ENCODE results near the gene SLC38A5.
A peak's percentile ranks its signal among the peaks of the same experiment; 100 is the strongest.

SLC38A5 gene

GRCh38 chrX:48475296-48475695, 5.2 kb upstream of the SLC38A5 start:
- Histone ChIP-seq H3K4me1 (ENCODE audit: control extremely low read depth in 1 of 4, control insufficient read depth in 4 of 4, insufficient read depth in 4 of 4, low read length in 3 of 4) (peaks cover 0 to 21% (median 13%) of the 10 kb centered on the region in 4 experiments), H3K36me3 (ENCODE audit: control insufficient read depth in 4 of 4, insufficient read depth in 4 of 4, low read length in 3 of 4) (peaks cover 0 to 7% (median 5%) of the 10 kb centered on the region in 4 experiments), H3K27me3 (replicated peaks in 2 of 5; ENCODE audit: control insufficient read depth in 4 of 5, insufficient read depth in 5 of 5, low read length in 4 of 5) (no peaks in the 10 kb centered on the region), H3K9me3 (ENCODE audit: control extremely low read depth in 1 of 5, control insufficient read depth in 4 of 5, insufficient read depth in 2 of 5, low read depth in 1 of 5, low read length in 4 of 5) (no peaks in the 10 kb centered on the region), H3K4me3 (ENCODE audit: control insufficient read depth in 1 of 7, extremely low read depth in 1 of 7, insufficient read depth in 4 of 7, low read depth in 2 of 7, low read length in 6 of 7) (peak overlapping the region in 6 of 7 experiments; percentile 56 to 81 (median 77)), H3K27ac (ENCODE audit: insufficient read depth in 1 of 2, low read depth in 1 of 2, low read length in 2 of 2, poor library complexity in 1 of 2, severe bottlenecking in 2 of 2) (peak overlapping the region in 1 of 2 experiments; percentile 81)
- whole genome bisulfite sequencing (ENCODE audit: insufficient coverage), result no CpG with 5 or more reads among the region's 5 CpGs
- DNase-seq, result peak in 2 of 3 donors; percentile 28 to 34
- ChIA-PET CTCF (interaction anchor here (1.2 to 1.7 kb wide), 4 partner anchors 9 to 99 kb away, joined by 3 to 6 read pairs (median 4); partner anchors contain the start of gene RBM3), POLR2A (interaction anchor here (0.5 kb wide), 1 partner anchor 109 kb away, joined by 5 read pairs; no protein-coding TSS in a partner anchor)

DNA sequence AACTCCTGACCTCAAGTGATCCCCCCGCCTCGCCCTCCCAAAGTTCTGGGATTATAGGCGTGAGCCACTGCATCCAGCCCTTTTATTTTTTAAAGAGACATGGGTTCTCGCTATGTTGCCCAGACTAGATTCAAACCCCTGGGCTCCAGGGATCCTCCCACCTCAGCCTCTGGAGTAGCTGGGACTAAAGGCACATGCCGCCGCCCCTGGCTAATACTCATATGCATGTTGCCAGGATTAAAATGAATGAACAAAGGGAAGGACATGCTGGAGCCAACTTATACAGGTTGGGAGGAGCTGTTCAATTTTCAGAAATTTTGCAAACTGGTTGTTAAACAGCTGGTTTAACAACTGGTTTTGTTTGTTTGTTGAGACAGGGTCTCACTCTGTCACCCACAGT, 4.5 kb upstream of the SLC38A5 start:
- no peaks in the 10 kb centered on the region for H3K27me3 ChIP-seq (replicated peaks in 2 of 5; ENCODE audit: control insufficient read depth in 4 of 5, insufficient read depth in 5 of 5, low read length in 4 of 5)
- H3K9me3 ChIP-seq (ENCODE audit: control extremely low read depth in 1 of 5, control insufficient read depth in 4 of 5, insufficient read depth in 2 of 5, low read depth in 1 of 5, low read length in 4 of 5), result no peaks in the 10 kb centered on the region
- DNase-seq, result no peak
- H3K4me3 ChIP-seq (ENCODE audit: control insufficient read depth in 1 of 7, extremely low read depth in 1 of 7, insufficient read depth in 4 of 7, low read depth in 2 of 7, low read length in 6 of 7), result no peak overlapping the region
- CTCF ChIA-PET, result interaction anchor here (1.0 to 1.7 kb wide), 5 partner anchors 8 to 100 kb away, joined by 3 to 6 read pairs (median 3); partner anchors contain the start of gene RBM3
- H3K36me3 ChIP-seq (ENCODE audit: control insufficient read depth in 4 of 4, insufficient read depth in 4 of 4, low read length in 3 of 4), result peaks cover 0 to 6% (median 5%) of the 10 kb centered on the region in 4 experiments
- POLR2A ChIA-PET, result no interaction called here
- no peak overlapping the region for H3K27ac ChIP-seq (ENCODE audit: insufficient read depth in 1 of 2, low read depth in 1 of 2, low read length in 2 of 2, poor library complexity in 1 of 2, severe bottlenecking in 2 of 2)
- 86% methylated on average over 6 of the region's 6 CpGs for WGBS (ENCODE audit: insufficient coverage)
- H3K4me1 ChIP-seq (ENCODE audit: control extremely low read depth in 1 of 4, control insufficient read depth in 4 of 4, insufficient read depth in 4 of 4, low read length in 3 of 4), result peaks cover 0 to 23% (median 17%) of the 10 kb centered on the region in 4 experiments

- DNase-seq, result peak in 2 of 3 donors; percentile 24 to 33
- ChIA-PET CTCF (interaction anchor here (1.0 to 1.7 kb wide), 4 partner anchors 8 to 100 kb away, joined by 3 to 6 read pairs (median 4); partner anchors contain the start of gene RBM3), POLR2A (no interaction called here)
- no peaks in the 10 kb centered on the region for H3K27me3 ChIP-seq (replicated peaks in 2 of 5; ENCODE audit: control insufficient read depth in 4 of 5, insufficient read depth in 5 of 5, low read length in 4 of 5)
- no peaks in the 10 kb centered on the region for H3K9me3 ChIP-seq (ENCODE audit: control extremely low read depth in 1 of 5, control insufficient read depth in 4 of 5, insufficient read depth in 2 of 5, low read depth in 1 of 5, low read length in 4 of 5)
- H3K27ac ChIP-seq (ENCODE audit: insufficient read depth in 1 of 2, low read depth in 1 of 2, low read length in 2 of 2, poor library complexity in 1 of 2, severe bottlenecking in 2 of 2), result no peak overlapping the region
- H3K4me3 ChIP-seq (ENCODE audit: control insufficient read depth in 1 of 7, extremely low read depth in 1 of 7, insufficient read depth in 4 of 7, low read depth in 2 of 7, low read length in 6 of 7), result no peak overlapping the region
- peaks cover 0 to 28% (median 19%) of the 10 kb centered on the region in 4 experiments for H3K4me1 ChIP-seq (ENCODE audit: control extremely low read depth in 1 of 4, control insufficient read depth in 4 of 4, insufficient read depth in 4 of 4, low read length in 3 of 4)
- WGBS (ENCODE audit: insufficient coverage), result 72% methylated on average over 7 of the region's 10 CpGs
- peaks cover 0 to 6% (median 5%) of the 10 kb centered on the region in 4 experiments for H3K36me3 ChIP-seq (ENCODE audit: control insufficient read depth in 4 of 4, insufficient read depth in 4 of 4, low read length in 3 of 4)
Measured at GRCh38 chrX:48474127-48474526, 4.1 kb upstream of the SLC38A5 start.

GRCh38 chrX:48473704-48473990, 3.6 kb upstream of the SLC38A5 start:
- H3K4me3 ChIP-seq (ENCODE audit: control insufficient read depth in 1 of 7, extremely low read depth in 1 of 7, insufficient read depth in 4 of 7, low read depth in 2 of 7, low read length in 6 of 7), result no peak overlapping the region
- DNase-seq, result no peak
- peaks cover 0 to 30% (median 19%) of the 10 kb centered on the region in 4 experiments for H3K4me1 ChIP-seq (ENCODE audit: control extremely low read depth in 1 of 4, control insufficient read depth in 4 of 4, insufficient read depth in 4 of 4, low read length in 3 of 4)
- ChIA-PET POLR2A (no interaction called here), CTCF (interaction anchor here (1.0 to 1.7 kb wide), 3 partner anchors 20 to 101 kb away, joined by 3 to 6 read pairs (median 4); partner anchors contain the start of gene RBM3)
- H3K9me3 ChIP-seq (ENCODE audit: control extremely low read depth in 1 of 5, control insufficient read depth in 4 of 5, insufficient read depth in 2 of 5, low read depth in 1 of 5, low read length in 4 of 5), result no peaks in the 10 kb centered on the region
- 63% methylated on average over 9 of the region's 9 CpGs for WGBS (ENCODE audit: insufficient coverage)
- no peak overlapping the region for H3K27ac ChIP-seq (ENCODE audit: insufficient read depth in 1 of 2, low read depth in 1 of 2, low read length in 2 of 2, poor library complexity in 1 of 2, severe bottlenecking in 2 of 2)
- H3K27me3 ChIP-seq (replicated peaks in 2 of 5; ENCODE audit: control insufficient read depth in 4 of 5, insufficient read depth in 5 of 5, low read length in 4 of 5), result no peaks in the 10 kb centered on the region
- H3K36me3 ChIP-seq (ENCODE audit: control insufficient read depth in 4 of 4, insufficient read depth in 4 of 4, low read length in 3 of 4), result peaks cover 0 to 5% (median 4%) of the 10 kb centered on the region in 4 experiments

GRCh38 chrX:48472851-48473703, 3.0 kb upstream of the SLC38A5 start:
- H3K4me1 ChIP-seq (ENCODE audit: control extremely low read depth in 1 of 4, control insufficient read depth in 4 of 4, insufficient read depth in 4 of 4, low read length in 3 of 4), result peaks cover 0 to 31% (median 20%) of the 10 kb centered on the region in 4 experiments
- H3K4me3 ChIP-seq (ENCODE audit: control insufficient read depth in 1 of 7, extremely low read depth in 1 of 7, insufficient read depth in 4 of 7, low read depth in 2 of 7, low read length in 6 of 7), result no peak overlapping the region
- H3K27me3 ChIP-seq (replicated peaks in 2 of 5; ENCODE audit: control insufficient read depth in 4 of 5, insufficient read depth in 5 of 5, low read length in 4 of 5), result no peaks in the 10 kb centered on the region
- ChIA-PET POLR2A (no interaction called here), CTCF (interaction anchor here (1.0 to 1.7 kb wide), 2 partner anchors 21 to 79 kb away, joined by 3 to 4 read pairs; no protein-coding TSS in a partner anchor)
- 79% methylated on average over 10 of the region's 12 CpGs for WGBS (ENCODE audit: insufficient coverage)
- peaks cover 0 to 2% (median 0%) of the 10 kb centered on the region in 4 experiments for H3K36me3 ChIP-seq (ENCODE audit: control insufficient read depth in 4 of 4, insufficient read depth in 4 of 4, low read length in 3 of 4)
- DNase-seq, result no peak
- H3K9me3 ChIP-seq (ENCODE audit: control extremely low read depth in 1 of 5, control insufficient read depth in 4 of 5, insufficient read depth in 2 of 5, low read depth in 1 of 5, low read length in 4 of 5), result no peaks in the 10 kb centered on the region
- H3K27ac ChIP-seq (ENCODE audit: insufficient read depth in 1 of 2, low read depth in 1 of 2, low read length in 2 of 2, poor library complexity in 1 of 2, severe bottlenecking in 2 of 2), result no peak overlapping the region

DNA sequence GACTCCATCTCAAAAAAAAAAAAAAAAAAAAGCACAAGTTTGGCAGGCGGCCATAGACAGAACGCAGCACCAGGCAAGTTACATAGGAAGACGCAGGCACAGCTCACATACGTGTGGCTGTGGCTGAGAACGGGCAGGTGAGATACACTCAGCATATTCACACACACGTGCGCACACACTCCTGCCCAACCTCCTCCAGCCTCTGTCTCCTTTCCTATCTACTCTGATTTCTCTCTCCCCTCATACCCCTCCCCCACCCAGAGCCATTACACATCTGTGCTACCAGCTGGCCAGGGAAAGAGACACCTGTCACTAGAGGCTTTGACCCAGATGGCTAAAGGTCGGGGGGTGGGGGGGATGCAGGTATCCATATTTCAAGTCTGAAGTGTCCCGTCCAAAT, 2.2 kb upstream of the SLC38A5 start:
- Histone ChIP-seq H3K36me3 (ENCODE audit: control insufficient read depth in 4 of 4, insufficient read depth in 4 of 4, low read length in 3 of 4) (no peaks in the 10 kb centered on the region), H3K27me3 (replicated peaks in 2 of 5; ENCODE audit: control insufficient read depth in 4 of 5, insufficient read depth in 5 of 5, low read length in 4 of 5) (no peaks in the 10 kb centered on the region), H3K4me3 (ENCODE audit: control insufficient read depth in 1 of 7, extremely low read depth in 1 of 7, insufficient read depth in 4 of 7, low read depth in 2 of 7, low read length in 6 of 7) (no peak overlapping the region), H3K9me3 (ENCODE audit: control extremely low read depth in 1 of 5, control insufficient read depth in 4 of 5, insufficient read depth in 2 of 5, low read depth in 1 of 5, low read length in 4 of 5) (no peaks in the 10 kb centered on the region), H3K27ac (ENCODE audit: insufficient read depth in 1 of 2, low read depth in 1 of 2, low read length in 2 of 2, poor library complexity in 1 of 2, severe bottlenecking in 2 of 2) (no peak overlapping the region), H3K4me1 (ENCODE audit: control extremely low read depth in 1 of 4, control insufficient read depth in 4 of 4, insufficient read depth in 4 of 4, low read length in 3 of 4) (peaks cover 0 to 32% (median 24%) of the 10 kb centered on the region in 4 experiments)
- whole genome bisulfite sequencing (ENCODE audit: insufficient coverage), result 94% methylated on average over 7 of the region's 9 CpGs
- ChIA-PET CTCF (no interaction called here), POLR2A (no interaction called here)
- DNase-seq, result no peak

DNA sequence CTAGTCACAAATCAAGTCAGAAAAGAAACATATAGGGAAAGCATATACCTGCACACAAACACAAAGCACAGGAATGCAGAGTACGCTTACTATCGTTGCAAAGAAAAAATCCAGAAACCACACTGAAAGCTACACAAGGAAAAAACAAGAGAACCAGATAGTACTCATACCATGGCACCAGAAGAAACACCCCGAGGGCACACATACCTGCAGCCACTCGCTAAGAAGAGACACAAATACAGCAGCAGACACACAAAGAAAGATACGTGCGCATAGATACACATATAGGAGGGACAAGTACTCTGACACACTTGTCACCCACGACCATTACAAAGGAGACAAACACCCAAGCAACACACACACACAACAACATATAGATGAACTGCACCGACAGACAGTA, 1.4 kb upstream of the SLC38A5 start:
- Histone ChIP-seq H3K27ac (ENCODE audit: insufficient read depth in 1 of 2, low read depth in 1 of 2, low read length in 2 of 2, poor library complexity in 1 of 2, severe bottlenecking in 2 of 2) (no peak overlapping the region), H3K4me1 (ENCODE audit: control extremely low read depth in 1 of 4, control insufficient read depth in 4 of 4, insufficient read depth in 4 of 4, low read length in 3 of 4) (peaks cover 0 to 29% (median 19%) of the 10 kb centered on the region in 4 experiments), H3K27me3 (replicated peaks in 2 of 5; ENCODE audit: control insufficient read depth in 4 of 5, insufficient read depth in 5 of 5, low read length in 4 of 5) (no peaks in the 10 kb centered on the region), H3K4me3 (ENCODE audit: control insufficient read depth in 1 of 7, extremely low read depth in 1 of 7, insufficient read depth in 4 of 7, low read depth in 2 of 7, low read length in 6 of 7) (no peak overlapping the region), H3K9me3 (ENCODE audit: control extremely low read depth in 1 of 5, control insufficient read depth in 4 of 5, insufficient read depth in 2 of 5, low read depth in 1 of 5, low read length in 4 of 5) (no peaks in the 10 kb centered on the region), H3K36me3 (ENCODE audit: control insufficient read depth in 4 of 4, insufficient read depth in 4 of 4, low read length in 3 of 4) (peaks cover 0 to 4% (median 0%) of the 10 kb centered on the region in 4 experiments)
- DNase-seq, result no peak
- POLR2A ChIA-PET, result no interaction called here
- CTCF ChIA-PET, result interaction anchor here (0.7 kb wide), 1 partner anchor 39 kb away, joined by 3 read pairs; no protein-coding TSS in a partner anchor
- 86% methylated on average over 2 of the region's 8 CpGs for WGBS (ENCODE audit: insufficient coverage)
